CD4-positive, alpha-beta T cell treated with Interleukin-6 for 4 hours (primary cell): ENCODE data around the gene THY1.
"Not testable (repeated sequence)": the region's sequence is repeated elsewhere in the genome, so short reads cannot be mapped to it uniquely, and the experiment has no call there.

Source experiments
- DNase-seq: peaks from one replicate; pipeline ENCODE4 v3.0.0-alpha.2; 2020; ENCODE audit warnings: mixed read lengths

THY1 gene

DNA sequence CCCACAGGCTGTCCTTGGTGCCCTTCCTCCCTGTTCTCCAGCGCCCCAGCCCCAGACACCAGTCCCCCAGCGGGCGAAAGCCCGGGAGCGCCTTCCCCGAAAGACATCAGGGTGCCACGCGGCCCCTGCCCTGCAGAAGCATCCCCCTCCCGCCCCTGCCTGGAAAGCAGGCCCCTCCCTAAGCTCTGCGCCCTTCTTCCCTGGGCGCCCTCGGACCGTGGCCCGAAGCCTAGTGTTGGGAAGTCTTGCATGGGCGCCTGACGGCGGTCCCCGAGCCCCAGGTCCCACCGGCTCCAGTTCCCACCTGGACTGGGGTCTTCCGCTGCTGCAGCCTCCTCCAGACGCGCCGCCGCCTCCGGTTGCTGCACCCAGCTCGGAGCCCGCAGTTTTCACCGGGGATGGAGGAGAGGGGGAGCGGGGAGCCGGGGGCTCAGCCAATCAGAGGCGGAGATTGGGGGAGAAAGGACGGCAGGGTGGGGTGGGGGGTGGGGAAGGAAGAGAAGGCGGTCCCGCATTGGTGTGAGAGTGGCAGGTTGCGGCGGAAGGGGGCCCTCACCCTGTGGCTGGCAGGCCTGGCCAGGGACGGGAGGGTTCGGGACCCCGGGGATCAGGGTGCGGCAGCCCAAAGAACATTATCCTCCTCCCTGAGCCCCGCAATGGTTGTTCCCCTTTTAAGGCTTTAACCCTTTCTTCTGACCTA, at the start of gene THY1:
Gene THY1, minus strand, starts transcription at position 364 of the 700 bp plus-strand sequence. CDS start 2,267 bp downstream, outside the sequence.
- no peak for DNase-seq

GRCh38 chr11:119472186-119472855, 49.3 kb upstream of the THY1 start:
- no peak for DNase-seq

- DNase-seq, result no peak
Observed at GRCh38 chr11:119471329-119471728, 48.4 kb upstream of the THY1 start.

DNA sequence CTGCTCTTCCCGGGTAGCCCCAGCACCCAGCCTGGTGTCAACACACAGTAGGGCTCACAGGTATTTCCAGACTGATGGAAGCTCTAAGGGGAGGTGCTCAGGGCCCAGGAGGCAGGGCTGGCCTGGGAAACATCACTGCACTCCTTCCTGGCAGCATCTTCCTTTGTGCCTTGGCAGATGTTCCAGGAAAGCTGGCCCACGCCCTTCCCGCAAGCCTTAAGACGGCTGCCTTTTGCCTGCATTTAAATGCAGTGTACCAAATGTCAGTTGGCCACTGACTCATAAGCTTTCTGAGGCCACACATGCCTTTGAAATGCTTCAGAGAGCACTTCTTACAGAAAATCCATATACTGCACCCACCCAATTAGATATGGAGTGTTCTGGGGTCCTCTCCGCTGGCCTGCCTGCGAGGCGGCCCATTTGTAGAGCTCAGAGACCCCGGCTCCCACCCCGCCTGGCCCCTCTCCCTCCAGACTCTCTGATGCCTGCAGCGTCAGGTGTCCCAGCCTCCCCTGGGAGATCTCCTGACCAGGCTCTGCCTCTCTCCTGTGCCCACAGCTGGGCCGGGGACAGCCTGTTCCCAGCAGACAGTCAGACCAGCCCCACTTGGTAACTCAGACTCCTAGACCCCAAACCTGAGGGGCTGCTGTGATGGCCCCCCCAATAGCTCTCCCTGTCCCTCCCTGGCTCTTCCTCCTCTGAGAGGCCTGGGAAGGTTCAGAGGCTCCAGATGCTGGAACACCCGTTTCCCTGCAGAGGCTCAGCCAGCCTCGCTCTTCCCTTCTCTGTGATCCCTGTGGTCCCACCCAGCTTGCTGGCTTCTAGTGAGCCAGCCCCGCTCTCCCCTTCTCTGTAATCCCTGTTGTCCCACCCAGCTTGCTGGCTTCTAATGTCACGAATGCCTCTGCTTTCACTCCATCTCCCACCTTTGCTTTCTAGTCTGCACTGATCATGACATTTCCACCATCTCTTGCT, 47.6 kb upstream of the THY1 start:
- no peak for DNase-seq

GRCh38 chr11:119469506-119469905, 46.5 kb upstream of the THY1 start:
- DNase-seq, result no peak

- DNase-seq, result no peak
Observed at GRCh38 chr11:119468511-119468910, 45.5 kb upstream of the THY1 start.

GRCh38 chr11:119461229-119461963, 38.4 kb upstream of the THY1 start:
- no peak for DNase-seq

GRCh38 chr11:119460582-119460981, 37.6 kb upstream of the THY1 start:
- no peak for DNase-seq

DNA sequence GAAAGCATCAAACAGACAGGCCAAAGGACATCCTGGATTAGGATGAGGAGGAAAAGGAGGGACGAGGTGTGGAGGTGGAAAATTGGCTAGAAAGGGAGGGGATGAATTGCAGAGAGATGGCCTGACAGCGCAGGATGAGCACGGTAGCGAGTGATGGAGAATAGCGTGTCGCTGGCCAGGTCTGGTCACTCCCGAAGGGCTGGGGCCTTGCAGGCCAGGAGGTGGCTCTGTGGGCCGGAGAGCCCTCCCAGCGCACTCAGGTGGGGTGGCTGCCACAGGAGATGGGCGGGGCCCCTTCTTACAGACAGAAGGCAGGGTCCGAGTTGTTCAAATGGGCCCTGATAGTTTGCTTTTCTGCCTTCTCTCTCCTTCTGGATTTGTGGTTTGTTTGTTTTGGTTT, 37.1 kb upstream of the THY1 start:
- DNase-seq, result no peak

DNA sequence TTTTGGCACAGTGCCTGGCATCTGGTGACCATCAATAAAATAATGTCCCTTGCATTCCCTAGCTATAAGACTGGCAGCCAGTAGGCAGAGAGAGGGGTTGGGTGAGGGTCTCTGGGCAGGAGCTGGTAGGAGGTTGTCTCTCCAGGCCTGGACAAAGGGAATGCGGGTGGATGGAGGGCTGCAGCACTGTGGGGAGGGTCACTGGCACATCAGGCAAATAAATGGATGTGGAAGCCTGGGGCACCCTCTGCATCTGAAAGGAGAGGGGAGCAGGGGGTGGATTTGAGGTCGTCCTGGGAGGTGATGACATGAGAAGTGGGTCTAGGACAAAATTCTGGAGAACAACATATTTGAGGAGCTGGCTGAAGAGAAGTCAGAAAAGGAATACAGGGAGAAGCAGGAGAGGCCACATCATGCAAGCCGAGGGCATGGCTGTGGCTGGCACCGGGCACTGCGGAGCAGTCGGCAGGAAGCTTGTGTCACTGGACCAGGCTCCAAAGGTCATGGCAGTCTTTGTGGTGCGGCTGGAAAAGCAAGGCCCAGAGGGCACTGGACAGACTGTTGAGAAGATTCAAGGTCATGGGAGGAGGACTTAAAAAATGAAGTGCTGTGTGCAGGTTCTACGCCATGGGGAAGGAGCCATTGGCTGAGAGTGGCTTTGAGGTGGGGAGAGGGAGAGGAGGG, 36.5 kb upstream of the THY1 start:
- DNase-seq, result no peak

DNA sequence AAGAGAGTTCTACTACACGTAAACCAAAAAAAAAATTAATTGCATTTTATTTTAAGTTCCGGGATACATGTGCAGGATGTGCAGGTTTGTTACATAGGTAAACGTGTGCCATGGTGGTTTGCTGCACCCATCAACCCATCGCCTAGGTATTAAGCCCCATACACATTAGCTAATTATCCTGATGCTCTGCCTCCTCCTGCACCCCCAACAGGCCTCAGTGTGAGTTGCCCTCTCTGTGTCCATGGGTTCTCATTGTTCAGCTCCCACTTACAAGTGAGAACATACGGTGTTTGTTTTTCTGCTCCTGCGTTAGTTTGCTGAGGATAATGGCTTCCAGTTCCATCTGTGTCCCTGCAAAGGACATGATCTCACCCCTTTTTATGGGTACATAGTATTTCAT, 32.7 kb upstream of the THY1 start:
- not testable (repeated sequence) for DNase-seq

GRCh38 chr11:119455241-119455640, 32.3 kb upstream of the THY1 start:
- DNase-seq, result not testable (repeated sequence)

DNA sequence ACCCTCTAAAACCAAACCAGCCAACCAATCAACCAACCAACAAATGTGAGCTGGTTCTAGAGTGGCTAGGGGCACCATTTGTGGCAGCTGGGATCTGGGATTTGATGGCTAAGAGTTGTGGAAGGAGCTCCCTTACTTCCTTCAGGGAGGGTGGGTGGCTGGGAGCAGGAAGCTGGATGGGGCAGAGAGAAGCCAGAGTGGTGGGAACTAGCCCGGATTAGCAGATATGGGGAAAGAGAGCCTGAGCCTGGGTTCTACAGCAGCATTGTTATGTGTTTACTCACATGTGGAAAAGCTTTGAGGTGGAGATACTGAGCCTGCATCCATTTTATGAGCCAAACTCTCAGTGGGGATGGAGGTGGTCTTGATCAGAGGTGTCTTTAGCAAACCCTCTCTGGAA, 30.9 kb upstream of the THY1 start:
- no peak for DNase-seq

GRCh38 chr11:119450590-119451326, 27.8 kb upstream of the THY1 start:
- DNase-seq, result no peak

DNA sequence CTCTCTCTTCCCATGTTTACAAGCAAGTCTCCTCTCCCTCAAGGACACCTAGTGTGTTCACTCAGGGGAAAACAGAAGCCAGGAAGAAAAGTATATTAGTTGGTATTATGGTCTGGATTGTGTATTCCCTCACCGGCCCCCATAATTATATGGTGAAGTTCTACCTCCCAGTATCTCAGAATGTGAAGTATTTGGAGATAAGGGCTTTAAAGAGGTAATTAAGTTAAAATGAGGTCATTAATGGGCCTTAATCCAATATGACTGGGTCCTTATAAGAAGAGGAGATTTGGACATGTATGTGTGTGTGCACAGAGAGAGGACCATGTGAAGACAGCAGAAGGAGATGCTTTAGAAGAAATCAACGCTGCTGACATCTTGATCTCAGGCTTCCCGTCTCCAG, 26.5 kb upstream of the THY1 start:
- DNase-seq, result no peak

- no peak for DNase-seq
Observed at GRCh38 chr11:119448380-119448779, 25.4 kb upstream of the THY1 start.

DNA sequence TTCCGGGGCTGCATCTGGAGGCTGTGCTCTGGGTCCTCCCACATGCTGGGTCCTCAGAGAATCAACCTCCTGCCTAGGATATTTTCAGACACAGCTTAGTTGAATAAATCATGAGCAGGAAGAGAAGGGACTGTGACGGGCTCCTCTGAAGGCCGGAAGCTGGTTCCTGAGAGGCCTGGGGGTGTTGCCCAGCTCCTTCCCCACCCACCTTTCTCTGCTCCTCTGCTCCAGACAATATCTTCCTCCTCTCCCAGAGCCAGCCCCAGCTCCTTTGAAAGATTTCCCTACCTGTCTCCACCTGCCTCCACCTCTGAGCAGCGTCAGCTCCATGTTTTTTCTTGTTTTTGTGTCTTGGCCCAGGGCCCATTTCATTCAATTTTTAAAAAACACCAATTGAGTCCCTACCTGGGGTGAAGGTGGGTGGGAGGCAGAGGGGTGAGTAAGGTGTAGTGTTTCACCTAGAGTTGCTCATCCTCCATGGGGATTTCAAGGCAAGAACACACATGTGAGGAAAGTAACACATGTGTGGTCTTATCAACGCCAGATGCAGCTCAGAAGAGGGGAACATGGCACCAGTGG, 24.8 kb upstream of the THY1 start:
- DNase-seq, result no peak

GRCh38 chr11:119446871-119447663, 24.1 kb upstream of the THY1 start:
- no peak for DNase-seq

DNA sequence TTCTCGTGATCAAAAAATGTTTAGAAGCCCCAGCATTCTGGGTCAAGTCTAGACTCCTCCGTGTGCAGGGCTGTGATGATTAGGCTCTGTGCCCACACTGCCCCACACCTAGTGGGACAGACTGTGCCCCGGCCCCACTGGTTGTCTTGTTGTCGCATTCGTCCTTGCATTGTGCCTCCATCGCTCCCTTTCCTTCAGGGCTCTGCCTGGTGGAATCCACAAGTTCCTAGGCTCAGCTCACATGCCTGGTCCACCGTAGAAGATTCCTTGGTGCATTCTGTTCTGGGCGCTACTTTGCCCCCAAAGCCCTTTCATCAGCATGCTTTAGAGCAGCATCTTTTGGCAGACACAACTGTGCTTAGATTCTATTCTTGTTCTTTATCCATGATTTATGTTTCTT, 23.5 kb upstream of the THY1 start:
- DNase-seq, result no peak

DNA sequence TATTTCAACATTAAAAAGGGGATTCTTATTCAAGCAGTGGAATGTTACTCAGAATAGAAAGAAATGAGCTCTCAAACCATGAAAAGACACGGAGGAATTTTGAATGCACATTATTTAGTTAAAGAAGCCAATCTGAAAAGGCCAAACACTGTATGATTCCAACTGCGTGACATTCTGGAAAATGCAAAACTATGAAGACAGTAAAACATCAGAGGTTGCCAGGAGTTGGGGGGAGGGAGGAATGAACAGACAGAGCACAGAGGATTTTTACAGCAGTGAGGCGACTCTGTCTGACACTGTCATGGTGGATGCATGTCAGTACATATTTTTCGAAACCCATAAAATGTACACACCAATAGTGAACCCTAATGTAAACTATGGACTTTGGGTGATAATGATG, 22.9 kb upstream of the THY1 start:
- no peak for DNase-seq
